TTC549 (cell line): ENCODE data around the gene BHLHA15.

ENCODE experiments used
- FAIRE-seq: peaks from 2 replicates; lab custom pipeline; 2012; peaks lifted over from hg19 to GRCh38; lab: Jason Lieb, UNC

The BHLHA15 gene

DNA sequence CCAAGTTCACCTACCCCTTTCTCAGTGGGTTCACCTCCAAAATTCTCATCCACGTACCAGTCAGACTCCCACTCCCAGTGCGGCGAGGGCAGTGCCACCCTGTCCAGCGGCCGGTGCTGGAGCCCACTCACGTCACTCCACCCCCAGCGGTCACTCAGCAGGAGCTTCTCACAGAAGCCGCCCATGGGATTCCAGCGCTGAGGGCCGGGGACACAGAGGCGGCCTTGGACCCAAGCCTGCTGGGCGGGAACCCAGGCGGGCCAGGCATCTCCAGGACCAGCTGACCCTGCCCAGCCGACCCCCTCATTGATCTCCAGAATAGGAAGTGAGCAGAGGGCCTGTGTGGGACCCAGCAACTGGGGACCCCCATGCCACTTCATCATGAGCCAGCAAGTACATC lies 33.6 kb downstream of the BHLHA15 start:
- FAIRE-seq: no peak

DNA sequence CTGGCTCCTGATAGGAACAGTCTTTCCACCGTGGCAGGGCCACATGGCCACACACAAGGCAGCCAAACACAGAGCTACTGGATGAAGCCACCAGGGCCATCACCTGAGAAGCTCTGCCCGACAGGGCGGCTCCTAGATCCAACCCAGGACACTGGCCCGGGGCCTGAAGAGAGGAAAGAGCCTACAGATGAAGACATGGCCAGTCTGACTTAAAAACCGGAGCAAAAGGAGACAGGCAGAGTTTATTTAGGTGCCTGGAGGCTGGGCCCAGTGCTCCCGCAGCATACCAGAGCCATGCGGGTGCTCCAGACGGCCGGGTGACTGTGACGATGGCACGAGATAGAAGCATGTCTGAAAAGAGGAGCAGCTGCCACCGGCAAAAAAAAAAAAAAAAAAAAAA lies 36.9 kb downstream of the BHLHA15 start:
- no peak for FAIRE-seq

DNA sequence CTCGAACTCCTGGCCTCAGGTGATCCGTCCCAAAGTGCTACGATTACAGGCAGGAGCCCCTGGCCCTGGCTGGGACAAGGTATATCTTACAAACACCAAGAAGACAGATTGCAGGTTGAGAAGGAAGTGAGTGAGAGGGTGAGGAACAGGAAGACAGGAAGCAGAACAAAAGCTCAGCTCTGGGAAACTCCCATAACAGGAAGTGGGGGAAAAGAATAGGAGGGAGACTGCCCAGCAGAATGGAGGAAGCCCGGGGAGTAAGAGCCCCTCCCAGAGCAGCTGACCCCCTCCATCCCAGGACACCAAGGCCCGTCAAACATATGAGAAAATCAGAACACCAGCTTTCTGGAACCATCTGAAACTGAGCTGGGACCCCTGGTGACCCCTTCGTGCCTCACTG lies 37.9 kb downstream of the BHLHA15 start:
- no peak for FAIRE-seq

DNA sequence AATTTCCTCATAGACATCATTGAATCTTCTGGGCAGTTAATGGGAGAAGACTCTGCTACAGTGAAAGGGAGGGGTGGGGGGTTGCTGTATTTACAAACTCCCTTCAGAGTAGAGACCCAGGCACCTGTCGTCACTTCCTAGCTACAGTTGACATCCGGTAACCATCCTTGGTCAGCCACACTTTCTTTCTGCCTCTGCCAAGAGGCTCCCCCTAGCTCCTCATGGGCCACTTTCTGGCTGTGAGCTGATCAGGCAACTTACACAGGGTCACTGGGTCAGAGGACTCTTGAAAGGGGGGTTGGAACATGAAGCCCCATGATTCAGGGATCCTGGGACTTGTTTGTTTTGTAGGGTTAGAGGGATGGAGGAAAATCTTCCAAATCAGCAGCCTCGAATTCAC lies 39.5 kb downstream of the BHLHA15 start:
- FAIRE-seq: no peak

DNA sequence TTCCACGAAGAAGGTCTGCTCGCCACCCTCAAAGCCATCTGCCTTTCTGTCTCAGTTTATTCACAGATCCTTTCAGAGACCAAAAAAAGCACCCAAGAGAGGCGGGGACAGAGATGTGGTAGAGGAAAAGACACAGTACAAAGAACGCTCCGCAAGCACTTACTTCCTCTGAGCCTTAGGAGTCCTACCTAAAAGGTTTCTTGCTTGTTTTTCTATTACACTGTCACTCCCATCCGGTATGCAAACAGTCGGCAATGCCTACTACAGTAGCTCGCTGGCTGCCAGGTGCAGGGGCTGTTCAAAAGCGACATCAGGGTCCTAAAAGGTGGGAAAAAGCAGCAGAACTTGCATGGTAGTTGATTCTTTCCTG lies 40.0 kb downstream of the BHLHA15 start:
- FAIRE-seq: no peak

DNA sequence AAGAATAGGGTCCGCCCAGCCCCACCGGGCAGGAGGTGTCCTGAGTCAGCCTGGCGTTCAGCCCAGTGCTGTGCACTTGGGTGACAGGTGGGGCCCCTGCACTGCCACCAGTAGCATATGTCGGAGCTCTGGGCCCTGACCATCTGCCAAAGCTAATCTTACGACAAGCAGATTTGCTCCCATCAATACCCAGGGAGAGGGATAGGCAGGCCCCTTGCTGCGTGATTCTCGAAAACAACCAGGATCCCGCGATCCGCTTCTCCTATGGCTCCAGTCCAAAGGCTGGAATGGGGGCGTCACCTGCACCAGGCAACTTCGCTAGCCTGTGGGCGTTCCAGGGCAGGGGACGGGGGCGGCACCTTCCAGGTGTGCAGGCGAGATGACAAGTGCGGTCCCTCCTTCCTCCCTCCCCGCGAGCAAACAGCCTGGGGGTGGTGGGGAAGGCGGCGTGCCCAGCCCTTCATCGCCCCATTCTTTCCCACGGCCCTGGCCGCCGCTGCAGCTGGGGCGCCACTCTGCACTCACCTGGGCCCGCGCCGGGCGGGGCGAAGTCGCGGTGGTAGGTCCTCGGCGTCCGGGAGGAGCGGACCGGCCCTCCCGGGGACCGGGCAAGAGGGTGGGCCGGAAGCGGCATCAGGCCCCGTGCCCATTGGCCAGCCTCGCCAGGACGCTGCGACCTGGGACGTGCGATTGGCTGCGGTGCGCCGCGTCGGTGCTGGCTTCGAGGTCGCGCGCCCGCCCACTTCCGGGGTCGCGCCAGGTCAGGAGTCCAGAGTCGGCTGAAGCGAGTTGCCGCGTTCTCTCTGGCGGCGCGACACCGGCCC lies 40.6 kb downstream of the BHLHA15 start, which contains the start of gene TECPR1:
TSS of gene TECPR1 (minus strand) at position 632 of the 824 bp plus-strand sequence. CDS start 6,086 bp downstream, outside the sequence.
- no peak for FAIRE-seq

DNA sequence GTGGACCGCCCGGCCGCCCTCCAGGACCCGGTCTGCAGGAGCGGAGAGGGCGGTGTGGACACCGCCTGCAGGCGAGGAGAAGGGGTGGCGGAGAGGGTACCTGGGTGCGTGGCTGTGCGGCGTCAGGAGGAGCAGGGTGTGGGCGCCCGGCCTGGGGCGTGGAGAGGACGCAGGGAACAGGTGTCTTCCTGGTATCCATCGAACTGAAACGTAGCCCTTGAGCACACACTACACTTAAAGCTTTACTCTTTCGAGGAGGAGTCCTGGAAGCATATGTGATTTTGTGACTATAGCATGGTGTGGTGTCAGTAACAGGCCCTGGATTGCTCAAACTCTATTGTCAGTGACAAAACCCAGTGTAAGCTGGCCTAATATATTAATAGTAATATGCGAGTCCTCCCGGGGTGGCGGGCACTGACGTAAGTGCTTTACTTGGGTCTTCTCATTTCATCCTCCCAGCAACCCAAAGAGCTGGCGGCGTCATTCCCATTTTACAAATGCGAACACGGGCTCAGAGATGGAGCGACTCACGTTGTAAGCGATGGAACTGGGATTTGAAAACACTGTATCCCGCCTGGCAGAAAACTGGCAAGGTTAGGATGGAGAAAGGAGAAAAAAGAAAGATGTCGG lies 41.3 kb downstream of the BHLHA15 start:
- no peak for FAIRE-seq

DNA sequence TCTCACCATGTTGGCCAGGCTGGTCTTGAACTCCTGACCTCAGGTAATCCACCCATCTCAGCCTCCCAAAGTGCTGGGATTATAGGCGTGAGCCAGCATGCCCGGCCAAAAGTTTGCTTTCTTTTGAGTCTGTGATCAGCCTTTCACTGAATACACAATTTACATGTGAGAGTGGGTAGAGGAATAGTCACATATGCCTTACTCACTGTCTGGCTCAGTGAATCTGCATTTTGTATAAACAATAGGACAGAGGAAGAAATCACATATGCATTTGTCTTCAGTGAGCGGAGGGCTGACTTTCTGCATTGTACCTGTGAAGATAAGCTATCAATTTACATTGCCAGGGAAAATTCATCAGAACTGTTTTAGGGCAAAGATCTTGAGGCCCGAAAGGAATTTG lies 43.3 kb downstream of the BHLHA15 start:
- FAIRE-seq: no peak

DNA sequence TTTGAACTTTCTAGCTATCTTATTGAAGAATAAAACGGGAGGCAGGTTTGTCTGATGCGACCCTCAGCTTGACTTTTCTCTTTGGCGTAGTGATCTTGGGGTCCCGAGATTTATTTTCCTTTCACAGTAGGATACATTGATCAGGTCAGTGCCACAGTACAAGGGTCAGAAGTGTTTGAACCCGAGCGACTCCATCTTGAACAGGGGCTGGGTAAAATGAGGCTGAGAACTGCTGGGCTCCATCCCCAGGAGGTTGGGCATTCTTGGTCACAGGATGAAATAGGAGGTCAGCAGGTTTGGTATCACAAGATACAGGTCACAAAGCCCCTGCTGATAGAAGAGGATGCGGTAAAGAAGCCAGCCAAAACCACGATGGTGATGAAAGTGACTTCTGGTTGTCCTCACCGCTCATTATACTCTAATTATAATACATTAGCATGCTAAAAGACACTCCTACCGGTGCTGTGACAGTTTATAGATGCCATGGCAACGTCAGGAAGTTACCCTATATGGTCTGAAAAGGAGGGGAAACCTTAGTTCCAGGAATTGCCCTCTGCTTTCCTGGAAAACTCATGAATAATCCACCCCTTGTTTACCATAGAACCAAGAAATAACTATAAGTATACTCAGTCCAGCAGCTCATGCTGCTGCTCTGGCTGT lies 43.8 kb downstream of the BHLHA15 start:
- no peak for FAIRE-seq

DNA sequence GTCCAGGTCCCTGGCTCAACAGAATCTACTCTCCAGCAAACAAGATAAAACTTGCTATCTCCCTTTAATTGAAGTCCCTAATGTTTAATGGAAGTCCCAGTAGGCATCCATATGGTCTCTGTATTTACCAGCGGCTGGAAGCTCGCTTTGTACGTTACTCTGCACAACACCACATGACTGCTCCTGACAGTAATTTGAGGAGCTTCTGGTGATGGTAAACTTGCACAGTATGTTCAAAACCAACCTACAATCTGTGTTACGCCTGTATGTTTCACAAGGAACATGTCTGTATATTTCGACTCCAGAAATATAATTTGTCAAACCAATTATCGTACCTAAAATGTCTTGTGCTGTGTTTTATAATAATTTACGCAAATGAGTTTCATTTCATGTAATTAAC lies 45.2 kb downstream of the BHLHA15 start:
- FAIRE-seq: no peak

DNA sequence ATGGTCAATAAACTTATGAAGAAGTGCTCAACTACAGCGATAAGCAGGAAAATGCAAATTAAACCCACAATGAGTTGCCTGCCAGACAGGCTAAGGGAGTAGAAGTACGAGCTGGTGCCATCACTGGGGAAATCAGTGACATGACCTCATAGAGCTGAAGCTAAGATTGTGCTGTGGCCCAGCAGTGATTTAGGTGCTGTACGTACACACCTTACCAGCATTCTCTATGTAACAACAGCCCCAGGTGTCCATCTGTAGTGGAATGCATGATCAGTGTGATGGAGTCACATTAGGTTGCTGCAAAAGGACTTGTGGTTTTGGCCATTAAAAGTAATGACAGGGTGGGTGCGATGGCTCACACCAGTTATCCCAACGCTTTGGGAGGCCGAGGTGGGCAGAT lies 46.5 kb downstream of the BHLHA15 start:
- no peak for FAIRE-seq
